NCI-H187 treated with DMSO at 0.1 percent for 48 hours (cell line): ENCODE results near the gene RCAN2.
"Not testable (repeated sequence)": the region's sequence is repeated elsewhere in the genome, so short reads cannot be mapped to it uniquely, and the experiment has no call there.

Source experiments
- DNase-seq: peaks from one replicate; lab custom pipeline; 2025; lab: John Stamatoyannopoulos, UW

Gene RCAN2

GRCh38 chr6:46440141-46440540 lies 51.1 kb downstream of the RCAN2 start:
- DNase-seq, result no peak

GRCh38 chr6:46438245-46438644 lies 53.0 kb downstream of the RCAN2 start:
- DNase-seq, result no peak

GRCh38 chr6:46437671-46438221 lies 53.5 kb downstream of the RCAN2 start:
- DNase-seq, result no peak

- no peak for DNase-seq
These were observed 68.6 kb downstream of the RCAN2 start for GRCh38 chr6:46422619-46423018.

GRCh38 chr6:46421939-46422338 lies 69.3 kb downstream of the RCAN2 start:
- no peak for DNase-seq

- DNase-seq, result no peak
These were observed 70.2 kb downstream of the RCAN2 start for GRCh38 chr6:46420921-46421638.

- peak; percentile 26 for DNase-seq
These were observed 71.7 kb downstream of the RCAN2 start for GRCh38 chr6:46419576-46420002.

- no peak for DNase-seq
These were observed 76.9 kb downstream of the RCAN2 start for GRCh38 chr6:46414398-46414797.

- DNase-seq, result no peak
These were observed 78.6 kb downstream of the RCAN2 start for GRCh38 chr6:46412662-46413061.

- DNase-seq, result no peak
These were observed 79.6 kb downstream of the RCAN2 start for GRCh38 chr6:46411456-46412197.

GRCh38 chr6:46410334-46410953 lies 80.8 kb downstream of the RCAN2 start:
- DNase-seq, result peak; percentile 8

GRCh38 chr6:46407776-46408530 lies 83.3 kb downstream of the RCAN2 start:
- DNase-seq, result no peak

- no peak for DNase-seq
These were observed 84.0 kb downstream of the RCAN2 start for GRCh38 chr6:46407246-46407645.

GRCh38 chr6:46405620-46406180 lies 85.5 kb downstream of the RCAN2 start:
- DNase-seq, result not testable (repeated sequence)

- no peak for DNase-seq
These were observed 90.4 kb downstream of the RCAN2 start for GRCh38 chr6:46400898-46401297.

- no peak for DNase-seq
These were observed 95.7 kb downstream of the RCAN2 start for GRCh38 chr6:46395530-46395929.

GRCh38 chr6:46393940-46394337 lies 97.3 kb downstream of the RCAN2 start:
- no peak for DNase-seq

- DNase-seq, result no peak
These were observed 97.9 kb downstream of the RCAN2 start for GRCh38 chr6:46393161-46393939.

- DNase-seq, result no peak
These were observed 99.0 kb downstream of the RCAN2 start for GRCh38 chr6:46392294-46392693.

GRCh38 chr6:46390153-46390876 lies 100.9 kb downstream of the RCAN2 start:
- DNase-seq, result no peak
